Endothelial cell of umbilical vein (primary cell): ENCODE results near the gene CAP2. TPM values are rescaled to one million over a fixed set of nuclear protein-coding genes. Genes with fewer than 3 reads are reported as not detected.

Experiments used
- BruUV-seq: library from RNA; stranded (reverse); fragments of 400-500 nt; replicated peaks from 2 replicates; lab custom pipeline; 2021; lab: Mats Ljungman, UMichigan
- CTCF ChIA-PET: fragments of 300-600, 350-600 bp; sonication (Branson Sonifier 250); formaldehyde crosslinking; loops from one replicate; lab custom pipeline; 2021; ENCODE audit warnings: antibody characterized with exemption, inconsistent platforms; lab: Charles Lee
- POLR2A ChIA-PET: fragments of 300-600, 350-600 bp; sonication (Branson Sonifier 250); formaldehyde crosslinking; loops from one replicate; lab custom pipeline; 2021; ENCODE audit warnings: antibody characterized with exemption, inconsistent platforms; lab: Charles Lee
- DNase-seq: peaks from one replicate; pipeline ENCODE4 v3.0.0-alpha.2; 2011; ENCODE audit warnings: low read depth, low spot score
- FAIRE-seq: peaks from 2 replicates; lab custom pipeline; 2011; peaks lifted over from hg19 to GRCh38; lab: Jason Lieb, UNC
- H2AFZ ChIP-seq: 2 replicates; pipeline ENCODE4 v1.6.0; 2012; ENCODE audit warnings: low read depth, low read length, control low read depth, inconsistent platforms
- H3K27ac ChIP-seq: 2 replicates; pipeline ENCODE4 v1.5.1; 2011; ENCODE audit warnings: low read depth, mild to moderate bottlenecking, control low read depth, low read length, moderate library complexity; ENCODE audit not compliant: insufficient read depth
- H3K27me3 ChIP-seq, 2 experiments: 2 replicates each; pipeline versions ENCODE4 v1.6.0 to v1.6.1; 2011; ENCODE audit warnings: low read length in 2 of 2, mixed read lengths in 1 of 2; ENCODE audit not compliant: control insufficient read depth in 2 of 2, insufficient read depth in 2 of 2
- H3K36me3 ChIP-seq, 2 experiments: 2 replicates in 1 of 2; 3 replicates in 1 of 2; pipeline ENCODE4 v1.5.1; 2011; ENCODE audit warnings: low read length in 2 of 2, mild to moderate bottlenecking in 1 of 2, moderate library complexity in 1 of 2; ENCODE audit not compliant: control insufficient read depth in 2 of 2, insufficient read depth in 2 of 2; ENCODE audit errors: extremely low read depth in 1 of 2
- H3K4me1 ChIP-seq: 3 replicates; pipeline ENCODE4 v1.5.1; 2011; ENCODE audit warnings: mild to moderate bottlenecking, low read length; ENCODE audit not compliant: control insufficient read depth, insufficient read depth; ENCODE audit errors: extremely low read depth
- H3K4me2 ChIP-seq: 2 replicates; pipeline ENCODE4 v1.6.1; 2011; ENCODE audit warnings: low read length, control low read depth, mixed read lengths; ENCODE audit not compliant: insufficient read depth
- H3K4me3 ChIP-seq, 3 experiments: fragments of 200-600 bp in 1 of 3; sonication (generic), shearing (Covaris generic) in 1 of 3; replicated peaks in 1 of 3; 2 replicates each; pipeline ENCODE4 v1.5.1; 2011 to 2016; ENCODE audit warnings: control low read depth in 3 of 3, low read length in 3 of 3, mild to moderate bottlenecking in 2 of 3, inconsistent platforms in 1 of 3, low read depth in 1 of 3, moderate library complexity in 1 of 3; ENCODE audit not compliant: insufficient read depth in 1 of 3
- H3K79me2 ChIP-seq: 2 replicates; pipeline ENCODE4 v1.6.0; 2012; ENCODE audit warnings: low read length, inconsistent platforms; ENCODE audit not compliant: control insufficient read depth, insufficient read depth
- H3K9ac ChIP-seq: replicated peaks from 2 replicates; pipeline ENCODE3; 2011; ENCODE audit warnings: low read length, control low read depth; ENCODE audit not compliant: insufficient read depth; ENCODE audit errors: extremely low read depth
- H3K9me1 ChIP-seq: replicated peaks from 3 replicates; pipeline ENCODE4 v1.6.0; 2011; ENCODE audit warnings: mild to moderate bottlenecking, low read length; ENCODE audit not compliant: control insufficient read depth, insufficient read depth; ENCODE audit errors: extremely low read depth
- H3K9me3 ChIP-seq: replicated peaks from 2 replicates; pipeline ENCODE4 v1.5.1; 2012; ENCODE audit warnings: low read length, inconsistent platforms; ENCODE audit not compliant: control insufficient read depth, insufficient read depth
- H4K20me1 ChIP-seq: replicated peaks from 2 replicates; pipeline ENCODE3; 2011; ENCODE audit warnings: mild to moderate bottlenecking, low read length; ENCODE audit not compliant: control insufficient read depth, insufficient read depth; ENCODE audit errors: extremely low read depth
- CTCF ChIP-seq, 2 donors: IDR thresholded peaks; 1 replicate in 1 of 2; 2 replicates in 1 of 2; pipeline ENCODE4 v1.5.1; 2011; ENCODE audit warnings: low read length in 2 of 2, mild to moderate bottlenecking in 2 of 2, moderate library complexity in 2 of 2, control low read depth in 1 of 2, inconsistent platforms in 1 of 2, low read depth in 1 of 2; ENCODE audit not compliant: insufficient read depth in 1 of 2; ENCODE audit errors: extremely low read depth in 1 of 2
- EZH2 ChIP-seq: IDR thresholded peaks from 2 replicates; pipeline ENCODE4 v1.6.1; 2012; ENCODE audit warnings: borderline replicate concordance, low read depth, mild to moderate bottlenecking, moderate library complexity, low read length, inconsistent platforms; ENCODE audit not compliant: severe bottlenecking
- FOS ChIP-seq: IDR thresholded peaks from 2 replicates; pipeline ENCODE4 v1.6.1; 2011; ENCODE audit warnings: mild to moderate bottlenecking, low read length, moderate library complexity, borderline replicate concordance; ENCODE audit not compliant: insufficient read depth
- GATA2 ChIP-seq: IDR thresholded peaks from 2 replicates; pipeline ENCODE4 v1.7.0; 2011; ENCODE audit warnings: low read depth, mild to moderate bottlenecking, moderate library complexity, mixed read lengths, low read length; ENCODE audit not compliant: insufficient read length, insufficient read depth
- JUN ChIP-seq: IDR thresholded peaks from 2 replicates; pipeline ENCODE4 v1.6.1; 2011; ENCODE audit warnings: borderline replicate concordance, low read depth; ENCODE audit not compliant: insufficient read length, insufficient read depth
- MAX ChIP-seq: IDR thresholded peaks from 2 replicates; pipeline ENCODE4 v1.6.1; 2011; ENCODE audit not compliant: insufficient read depth, insufficient read length
- MYC ChIP-seq: IDR thresholded peaks from one replicate; pipeline ENCODE4 v1.6.1; 2011; ENCODE audit warnings: mild to moderate bottlenecking, low read depth, low read length
- POLR2A ChIP-seq: IDR thresholded peaks from 2 replicates; pipeline ENCODE4 v1.6.1; 2012; ENCODE audit warnings: low read depth, mild to moderate bottlenecking, control low read depth, low read length
- POLR2AphosphoS5 ChIP-seq: IDR thresholded peaks from 2 replicates; pipeline ENCODE4 v1.6.1; 2012; ENCODE audit warnings: low read depth, mild to moderate bottlenecking, control low read depth, low read length, moderate library complexity; ENCODE audit not compliant: insufficient read depth
- dilution Hi-C: fragments of 300-500 bp; cut with MboI; formaldehyde crosslinking; loops from one replicate; pipeline ENCODE4 v1.15.0; 2019; ENCODE audit warnings: low sequenced_read_pairs; ENCODE audit not compliant: extremely low pct_ligation_motif_present
- intact Hi-C: fragments of 100-400 bp; cut with micrococcal nuclease; formaldehyde crosslinking; loops from one replicate; pipeline ENCODE4 v1.10.0; 2022
- polyA plus RNA-seq, 4 experiments: library from polyadenylated mRNA; depleted of rRNA in 3 of 4; stranded (reverse) in 3 of 4; unstranded in 1 of 4; fragments of >200 nt; gene quantifications; 2 replicates each; pipeline versions ENCODE4 v1.2.1 to v1.2.3, GENCODE V29; 2011 to 2012; ENCODE audit warnings: missing spikeins in 1 of 4
- total RNA-seq: library from RNA; stranded (reverse); gene quantifications from 2 replicates; pipeline ENCODE4 v1.2.3, GENCODE V29; 2021

CAP2 gene
- total and polyA plus RNA-seq, 2 donors (not counting 3 experiments of a cell fraction or from before 2014, with no cell fraction given) = 12.2 to 21.3 TPM

GRCh38 chr6:17501982-17502704, 108.7 kb downstream of the CAP2 start:
- TF ChIP-seq MAX (no peak), POLR2AphosphoS5 (no peak), GATA2 (no peak), MYC (no peak), POLR2A (no peak), FOS (no peak), CTCF (IDR thresholded peaks at IDR 0.05; ENCODE audit: extremely low read depth in 1 of 2, insufficient read depth in 1 of 2, low read depth in 1 of 2, low read length in 2 of 2) (no peak), JUN (no peak), EZH2 (no peak)
- no peaks in the 10 kb centered on the region for H3K9me1 ChIP-seq
- ChIA-PET CTCF (interaction anchor here (1.0 to 2.0 kb wide), 3 partner anchors 9 to 82 kb away, joined by 3 to 7 read pairs (median 5); no protein-coding TSS in a partner anchor), POLR2A (no interaction called here)
- no peak overlapping the region for H3K27ac ChIP-seq
- DNase-seq = no peak
- no peak overlapping the region for H2AFZ ChIP-seq
- H4K20me1 ChIP-seq = no peaks in the 10 kb centered on the region
- no peaks in the 10 kb centered on the region for H3K79me2 ChIP-seq
- intact Hi-C loops (loop anchor here (2.0 kb wide), 1 partner anchor 29 kb away; no protein-coding TSS in a partner anchor), dilution Hi-C loops (no loop called here)
- BruUV-seq = no TSS peak
- no peaks in the 10 kb centered on the region for H3K9me3 ChIP-seq
- no peak for FAIRE-seq
- no peak overlapping the region for H3K9ac ChIP-seq
- H3K27me3 ChIP-seq = no peaks in the 10 kb centered on the region
- peaks cover 13% of the 10 kb centered on the region for H3K4me1 ChIP-seq
- H3K36me3 ChIP-seq = no peaks in the 10 kb centered on the region
- no peak overlapping the region for H3K4me3 ChIP-seq
- no peak overlapping the region for H3K4me2 ChIP-seq
